Subcutaneous adipose tissue (tissue), 4 donors: ENCODE results near the gene KRTAP19-2. TPM values are rescaled to one million over a fixed set of nuclear protein-coding genes. Genes with fewer than 3 reads are reported as not detected.

Experiments used
- CTCF ChIP-seq: fragments of 450-650 bp; IDR thresholded peaks from one replicate; pipeline ENCODE4 v1.5.1; 2016; ENCODE audit warnings: low read depth, mild to moderate bottlenecking, control low read depth, antibody characterized with exemption, moderate library complexity
- total RNA-seq, 4 donors: library from RNA; depleted of rRNA; stranded (reverse); fragments of >200 nt; gene quantifications; one replicate each; pipeline ENCODE4 v1.1.0, GENCODE V29; 2016

KRTAP19-2 gene
- total RNA-seq, 4 donors from 2014 or later = not detected

GRCh38 chr21:30482130-30482529 lies 5.1 kb downstream of the KRTAP19-2 start:
- TF ChIP-seq CTCF = no peak

- no peak for TF ChIP-seq CTCF
These were observed 7.1 kb downstream of the KRTAP19-2 start, which contains the start of gene KRTAP19-1 for GRCh38 chr21:30480145-30480544. TSS of gene KRTAP19-1 (minus strand) at chr21:30480367. CDS start at chr21:30480317, 50 bp downstream.

- no peak for TF ChIP-seq CTCF
These were observed 8.0 kb downstream of the KRTAP19-2 start for GRCh38 chr21:30479259-30479658.

- TF ChIP-seq CTCF = no peak
These were observed 9.2 kb downstream of the KRTAP19-2 start for GRCh38 chr21:30478004-30478403.

GRCh38 chr21:30468900-30469714 lies 18.1 kb downstream of the KRTAP19-2 start:
- TF ChIP-seq CTCF = no peak

GRCh38 chr21:30463713-30464112 lies 23.5 kb downstream of the KRTAP19-2 start:
- no peak for TF ChIP-seq CTCF

- TF ChIP-seq CTCF = no peak
These were observed 38.7 kb downstream of the KRTAP19-2 start for GRCh38 chr21:30448514-30448913.
